Activated CD4-positive, alpha-beta T cell treated with anti-CD3 and anti-CD28 coated beads, Interleukin-2, amount 10 ng/mL, durations not matched to agents 7 days and 5 days (primary cell): ENCODE measurements around the gene RMND5A. TPM values are rescaled to one million over a fixed set of nuclear protein-coding genes. Genes with fewer than 3 reads are reported as not detected.

Experiments used
- CTCF ChIA-PET: fragments of 350-600 bp; sonication (Branson Sonifier 250); formaldehyde crosslinking; loops from one replicate; lab custom pipeline; 2021; ENCODE audit warnings: antibody characterized with exemption; lab: Charles Lee
- POLR2A ChIA-PET: fragments of 350-600 bp; sonication (Branson Sonifier 250); formaldehyde crosslinking; loops from one replicate; lab custom pipeline; 2021; ENCODE audit warnings: antibody characterized with exemption; lab: Charles Lee
- DNase-seq: peaks from one replicate; pipeline ENCODE4 v3.0.0-alpha.2; 2020
- H3K27ac Mint-ChIP-seq: one replicate; pipeline ENCODE4 v1.8.0; 2021; ENCODE audit warnings: mild to moderate bottlenecking, moderate library complexity, mixed read lengths
- H3K27me3 Mint-ChIP-seq: one replicate; pipeline ENCODE4 v1.8.0; 2021; ENCODE audit warnings: mixed read lengths
- H3K36me3 Mint-ChIP-seq: one replicate; pipeline ENCODE4 v1.8.0; 2021; ENCODE audit warnings: low read depth, mixed read lengths
- H3K4me1 Mint-ChIP-seq: one replicate; pipeline ENCODE4 v1.8.0; 2021; ENCODE audit warnings: mixed read lengths
- H3K4me3 Mint-ChIP-seq: one replicate; pipeline ENCODE4 v1.8.0; 2021; ENCODE audit warnings: mild to moderate bottlenecking, moderate library complexity, mixed read lengths
- H3K9me3 Mint-ChIP-seq: one replicate; pipeline ENCODE4 v1.8.0; 2021; ENCODE audit warnings: mixed read lengths
- total RNA-seq, 2 experiments: library from RNA; stranded (reverse); gene quantifications; one replicate each; pipeline ENCODE4 v1.2.3, GENCODE V29; 2021

The RMND5A gene
- total RNA-seq, 2 experiments from 2014 or later: 28.4 to 37.3 TPM

- H3K27ac Mint-ChIP-seq: no peak overlapping the region
- H3K27me3 Mint-ChIP-seq: no peaks in the 10 kb centered on the region
- H3K9me3 Mint-ChIP-seq: peaks cover 13% of the 10 kb centered on the region
- ChIA-PET POLR2A (no interaction called here), CTCF (interaction anchor here (1.3 kb wide), 1 partner anchor 26 kb away, joined by 3 read pairs; no protein-coding TSS in a partner anchor)
- no peak for DNase-seq
- H3K4me3 Mint-ChIP-seq: no peak overlapping the region
- H3K4me1 Mint-ChIP-seq: peaks cover 3% of the 10 kb centered on the region
- peaks cover 60% of the 10 kb centered on the region for H3K36me3 Mint-ChIP-seq
These were observed 33.5 kb downstream of the RMND5A start for GRCh38 chr2:86753606-86754005.

GRCh38 chr2:86758405-86758804 is 38.3 kb downstream of the RMND5A start:
- POLR2A ChIA-PET: no interaction called here
- H3K27ac Mint-ChIP-seq: no peak overlapping the region
- peaks cover 1% of the 10 kb centered on the region for H3K4me1 Mint-ChIP-seq
- H3K9me3 Mint-ChIP-seq: no peaks in the 10 kb centered on the region
- no peak for DNase-seq
- CTCF ChIA-PET: no interaction called here
- peaks cover 29% of the 10 kb centered on the region for H3K36me3 Mint-ChIP-seq
- no peak overlapping the region for H3K4me3 Mint-ChIP-seq
- no peaks in the 10 kb centered on the region for H3K27me3 Mint-ChIP-seq

- Mint-ChIP-seq H3K27ac (no peak overlapping the region), H3K27me3 (no peaks in the 10 kb centered on the region), H3K4me3 (no peak overlapping the region), H3K36me3 (peaks cover 24% of the 10 kb centered on the region), H3K4me1 (peaks cover 3% of the 10 kb centered on the region), H3K9me3 (no peaks in the 10 kb centered on the region)
- ChIA-PET CTCF (no interaction called here), POLR2A (no interaction called here)
- DNase-seq: no peak
These were observed 40.3 kb downstream of the RMND5A start for GRCh38 chr2:86760371-86760770.

- Mint-ChIP-seq H3K4me3 (no peak overlapping the region), H3K27me3 (no peaks in the 10 kb centered on the region), H3K36me3 (peaks cover 16% of the 10 kb centered on the region), H3K4me1 (peaks cover 2% of the 10 kb centered on the region), H3K9me3 (no peaks in the 10 kb centered on the region), H3K27ac (no peak overlapping the region)
- ChIA-PET POLR2A (no interaction called here), CTCF (interaction anchor here (0.6 to 1.7 kb wide), 4 partner anchors 16 to 41 kb away, joined by 3 to 5 read pairs (median 4); no protein-coding TSS in a partner anchor)
- DNase-seq: peak; percentile 51
These were observed 44.7 kb downstream of the RMND5A start for GRCh38 chr2:86764661-86765309.

- DNase-seq: no peak
- ChIA-PET CTCF (interaction anchor here (0.6 to 1.7 kb wide), 4 partner anchors 15 to 40 kb away, joined by 3 to 5 read pairs (median 4); no protein-coding TSS in a partner anchor), POLR2A (no interaction called here)
- H3K27ac Mint-ChIP-seq: no peak overlapping the region
- H3K36me3 Mint-ChIP-seq: peaks cover 14% of the 10 kb centered on the region
- peaks cover 2% of the 10 kb centered on the region for H3K4me1 Mint-ChIP-seq
- no peaks in the 10 kb centered on the region for H3K9me3 Mint-ChIP-seq
- H3K4me3 Mint-ChIP-seq: no peak overlapping the region
- H3K27me3 Mint-ChIP-seq: no peaks in the 10 kb centered on the region
These were observed 45.2 kb downstream of the RMND5A start for GRCh38 chr2:86765310-86765695.

- POLR2A ChIA-PET: no interaction called here
- H3K4me3 Mint-ChIP-seq: no peak overlapping the region
- H3K9me3 Mint-ChIP-seq: no peaks in the 10 kb centered on the region
- CTCF ChIA-PET: no interaction called here
- H3K4me1 Mint-ChIP-seq: peaks cover 2% of the 10 kb centered on the region
- H3K27me3 Mint-ChIP-seq: no peaks in the 10 kb centered on the region
- H3K36me3 Mint-ChIP-seq: peaks cover 30% of the 10 kb centered on the region
- no peak overlapping the region for H3K27ac Mint-ChIP-seq
- no peak for DNase-seq
These were observed 48.3 kb downstream of the RMND5A start for GRCh38 chr2:86768189-86768949.

- DNase-seq: no peak
- CTCF ChIA-PET: interaction anchor here (0.6 to 1.0 kb wide), 2 partner anchors 10 to 125 kb away, joined by 3 to 4 read pairs; no protein-coding TSS in a partner anchor
- Mint-ChIP-seq H3K4me3 (no peak overlapping the region), H3K9me3 (no peaks in the 10 kb centered on the region), H3K27ac (no peak overlapping the region), H3K4me1 (peaks cover 1% of the 10 kb centered on the region), H3K27me3 (no peaks in the 10 kb centered on the region), H3K36me3 (peaks cover 36% of the 10 kb centered on the region)
- POLR2A ChIA-PET: no interaction called here
These were observed 49.7 kb downstream of the RMND5A start for GRCh38 chr2:86769838-86770237.

GRCh38 chr2:86770816-86771301 is 50.8 kb downstream of the RMND5A start:
- no peak for DNase-seq
- Mint-ChIP-seq H3K27me3 (no peaks in the 10 kb centered on the region), H3K36me3 (peaks cover 38% of the 10 kb centered on the region), H3K4me1 (no peaks in the 10 kb centered on the region), H3K4me3 (no peak overlapping the region), H3K9me3 (no peaks in the 10 kb centered on the region), H3K27ac (no peak overlapping the region)
- ChIA-PET CTCF (no interaction called here), POLR2A (no interaction called here)

GRCh38 chr2:86772611-86773010 is 52.5 kb downstream of the RMND5A start:
- H3K9me3 Mint-ChIP-seq: no peaks in the 10 kb centered on the region
- H3K27ac Mint-ChIP-seq: no peak overlapping the region
- no peak for DNase-seq
- POLR2A ChIA-PET: no interaction called here
- H3K27me3 Mint-ChIP-seq: no peaks in the 10 kb centered on the region
- H3K4me1 Mint-ChIP-seq: no peaks in the 10 kb centered on the region
- peaks cover 38% of the 10 kb centered on the region for H3K36me3 Mint-ChIP-seq
- H3K4me3 Mint-ChIP-seq: no peak overlapping the region
- CTCF ChIA-PET: interaction anchor here (0.6 to 1.0 kb wide), 3 partner anchors 24 to 1308 kb away, joined by 3 to 5 read pairs (median 3); no protein-coding TSS in a partner anchor

GRCh38 chr2:86774862-86775261 is 54.8 kb downstream of the RMND5A start:
- Mint-ChIP-seq H3K27me3 (no peaks in the 10 kb centered on the region), H3K4me1 (no peaks in the 10 kb centered on the region), H3K9me3 (no peaks in the 10 kb centered on the region), H3K4me3 (no peak overlapping the region), H3K36me3 (peaks cover 32% of the 10 kb centered on the region), H3K27ac (no peak overlapping the region)
- POLR2A ChIA-PET: no interaction called here
- CTCF ChIA-PET: no interaction called here
- no peak for DNase-seq

GRCh38 chr2:86775338-86775737 is 55.2 kb downstream of the RMND5A start:
- H3K9me3 Mint-ChIP-seq: no peaks in the 10 kb centered on the region
- POLR2A ChIA-PET: no interaction called here
- H3K4me3 Mint-ChIP-seq: no peak overlapping the region
- H3K4me1 Mint-ChIP-seq: no peaks in the 10 kb centered on the region
- CTCF ChIA-PET: no interaction called here
- DNase-seq: no peak
- H3K27ac Mint-ChIP-seq: no peak overlapping the region
- H3K27me3 Mint-ChIP-seq: no peaks in the 10 kb centered on the region
- peaks cover 30% of the 10 kb centered on the region for H3K36me3 Mint-ChIP-seq

GRCh38 chr2:86776532-86776931 is 56.4 kb downstream of the RMND5A start:
- Mint-ChIP-seq H3K4me1 (no peaks in the 10 kb centered on the region), H3K27me3 (no peaks in the 10 kb centered on the region), H3K4me3 (no peak overlapping the region), H3K27ac (no peak overlapping the region), H3K36me3 (peaks cover 21% of the 10 kb centered on the region), H3K9me3 (no peaks in the 10 kb centered on the region)
- no peak for DNase-seq
- POLR2A ChIA-PET: no interaction called here
- CTCF ChIA-PET: no interaction called here

GRCh38 chr2:86778957-86779356 is 58.9 kb downstream of the RMND5A start:
- H3K4me3 Mint-ChIP-seq: no peak overlapping the region
- CTCF ChIA-PET: interaction anchor here (1.2 kb wide), 1 partner anchor 16 kb away, joined by 3 read pairs; no protein-coding TSS in a partner anchor

More at GRCh38 chr2:86778957-86779356, 58.9 kb downstream of the RMND5A start:
- POLR2A ChIA-PET: no interaction called here
- Mint-ChIP-seq H3K4me1 (no peaks in the 10 kb centered on the region), H3K27ac (no peak overlapping the region), H3K27me3 (no peaks in the 10 kb centered on the region), H3K9me3 (no peaks in the 10 kb centered on the region), H3K36me3 (peaks cover 7% of the 10 kb centered on the region)
- DNase-seq: no peak
